NCI-H748 (cell line): ENCODE measurements around the gene C5.
A peak's percentile ranks its signal among the peaks of the same experiment; 100 is the strongest.

Source experiments
- DNase-seq: peaks from one replicate; lab custom pipeline; 2025; ENCODE audit not compliant: unreplicated experiment; lab: John Stamatoyannopoulos, UW

The C5 gene

GRCh38 chr9:120944948-120945347 is 105.1 kb downstream of the C5 start:
- DNase-seq, result no peak

- no peak for DNase-seq
Measured at GRCh38 chr9:120944434-120944843, 105.6 kb downstream of the C5 start.

GRCh38 chr9:120942186-120943001 is 107.7 kb downstream of the C5 start:
- DNase-seq, result no peak

GRCh38 chr9:120941046-120941770 is 108.9 kb downstream of the C5 start:
- DNase-seq, result no peak

GRCh38 chr9:120940573-120940972 is 109.5 kb downstream of the C5 start:
- no peak for DNase-seq

GRCh38 chr9:120938851-120939250 is 111.2 kb downstream of the C5 start:
- no peak for DNase-seq

- no peak for DNase-seq
Measured at GRCh38 chr9:120937596-120937995, 112.5 kb downstream of the C5 start.

GRCh38 chr9:120937127-120937526 is 112.9 kb downstream of the C5 start:
- DNase-seq, result no peak

GRCh38 chr9:120936764-120937122 is 113.3 kb downstream of the C5 start:
- no peak for DNase-seq

GRCh38 chr9:120936011-120936763 is 113.9 kb downstream of the C5 start:
- DNase-seq, result peak; percentile 81

GRCh38 chr9:120935383-120935857 is 114.7 kb downstream of the C5 start:
- DNase-seq, result peak; percentile 47

- no peak for DNase-seq
Measured at GRCh38 chr9:120934281-120934680, 115.8 kb downstream of the C5 start.

GRCh38 chr9:120933310-120934055 is 116.6 kb downstream of the C5 start:
- DNase-seq, result no peak

- no peak for DNase-seq
Measured at GRCh38 chr9:120932086-120932823, 117.8 kb downstream of the C5 start.

GRCh38 chr9:120931231-120932085 is 118.6 kb downstream of the C5 start:
- no peak for DNase-seq

- no peak for DNase-seq
Measured at GRCh38 chr9:120929229-120929791, 120.8 kb downstream of the C5 start.

- DNase-seq, result peak; percentile 70
Measured at GRCh38 chr9:120928483-120929228, 121.4 kb downstream of the C5 start.

GRCh38 chr9:120928015-120928482 is 122.0 kb downstream of the C5 start:
- DNase-seq, result no peak
